C4-2B (cell line): ENCODE measurements around the gene TSPAN32.
"Not testable (repeated sequence)": the region's sequence is repeated elsewhere in the genome, so short reads cannot be mapped to it uniquely, and the experiment has no call there.

ENCODE experiments used
- H3K27ac ChIP-seq: fragments of 450-650 bp; 2 replicates; pipeline ENCODE4 v1.5.1; 2017
- CTCF ChIP-seq: fragments of 450-650 bp; conservative IDR thresholded peaks from 2 replicates; pipeline ENCODE4 v1.5.1; 2017; ENCODE audit warnings: mild to moderate bottlenecking
- ZFX ChIP-seq: fragments of 450-650 bp; IDR thresholded peaks from 2 replicates; pipeline ENCODE4 v1.6.1; 2017

The TSPAN32 gene

GRCh38 chr11:2358754-2359442 lies 57.1 kb downstream of the TSPAN32 start:
- TF ChIP-seq CTCF (no peak), ZFX (no peak)
- no peak overlapping the region for H3K27ac ChIP-seq

- no peak overlapping the region for H3K27ac ChIP-seq
- no peak for TF ChIP-seq CTCF
- no peak for TF ChIP-seq ZFX
These were observed 57.7 kb downstream of the TSPAN32 start for GRCh38 chr11:2359557-2359956.

- H3K27ac ChIP-seq, result no peak overlapping the region
- TF ChIP-seq CTCF (no peak), ZFX (no peak)
These were observed 58.3 kb downstream of the TSPAN32 start for GRCh38 chr11:2360081-2360642.

- H3K27ac ChIP-seq, result no peak overlapping the region
- no peak for TF ChIP-seq CTCF
- no peak for TF ChIP-seq ZFX
These were observed 59.8 kb downstream of the TSPAN32 start for GRCh38 chr11:2361565-2361964.

- TF ChIP-seq ZFX (no peak), CTCF (no peak)
- no peak overlapping the region for H3K27ac ChIP-seq
These were observed 60.6 kb downstream of the TSPAN32 start for GRCh38 chr11:2362414-2362813.

GRCh38 chr11:2363130-2363529 lies 61.3 kb downstream of the TSPAN32 start:
- H3K27ac ChIP-seq, result no peak overlapping the region
- TF ChIP-seq CTCF (no peak), ZFX (no peak)

- no peak overlapping the region for H3K27ac ChIP-seq
- TF ChIP-seq CTCF (no peak), ZFX (no peak)
These were observed 62.0 kb downstream of the TSPAN32 start for GRCh38 chr11:2363577-2364370.

GRCh38 chr11:2364386-2364785 lies 62.6 kb downstream of the TSPAN32 start:
- H3K27ac ChIP-seq, result not testable (repeated sequence)
